ENCODE data around the gene ATP2B2. TPM values are rescaled to one million over a fixed set of nuclear protein-coding genes. Genes with fewer than 3 reads are reported as not detected.

ATP2B2 gene
- total and polyA plus RNA-seq, 7 donors = 0.08 to 6.5 (median 0.77) TPM

DNA sequence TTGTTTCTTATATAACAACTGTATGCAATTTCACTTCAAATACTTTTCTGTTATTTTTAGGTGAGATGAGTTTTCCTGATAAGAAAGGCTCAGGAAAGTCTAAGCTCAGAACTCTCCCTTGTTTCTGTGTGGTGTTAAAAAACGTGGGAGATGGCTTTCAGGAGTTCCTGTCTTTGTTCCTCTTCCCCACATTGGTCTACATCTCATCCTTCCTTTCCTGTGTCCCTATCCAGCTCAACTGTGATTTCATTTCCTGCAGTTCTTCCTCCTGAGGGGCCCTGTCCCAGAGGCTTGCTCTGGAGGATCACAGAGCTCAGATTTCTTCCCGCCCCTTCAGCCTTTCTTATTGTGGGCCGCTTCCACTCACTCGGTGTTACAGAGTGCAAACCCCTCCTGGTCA lies 195.7 kb downstream of the ATP2B2 start:
- H3K4me3 ChIP-seq = no peak overlapping the region
- TF ChIP-seq, protein P1, sequence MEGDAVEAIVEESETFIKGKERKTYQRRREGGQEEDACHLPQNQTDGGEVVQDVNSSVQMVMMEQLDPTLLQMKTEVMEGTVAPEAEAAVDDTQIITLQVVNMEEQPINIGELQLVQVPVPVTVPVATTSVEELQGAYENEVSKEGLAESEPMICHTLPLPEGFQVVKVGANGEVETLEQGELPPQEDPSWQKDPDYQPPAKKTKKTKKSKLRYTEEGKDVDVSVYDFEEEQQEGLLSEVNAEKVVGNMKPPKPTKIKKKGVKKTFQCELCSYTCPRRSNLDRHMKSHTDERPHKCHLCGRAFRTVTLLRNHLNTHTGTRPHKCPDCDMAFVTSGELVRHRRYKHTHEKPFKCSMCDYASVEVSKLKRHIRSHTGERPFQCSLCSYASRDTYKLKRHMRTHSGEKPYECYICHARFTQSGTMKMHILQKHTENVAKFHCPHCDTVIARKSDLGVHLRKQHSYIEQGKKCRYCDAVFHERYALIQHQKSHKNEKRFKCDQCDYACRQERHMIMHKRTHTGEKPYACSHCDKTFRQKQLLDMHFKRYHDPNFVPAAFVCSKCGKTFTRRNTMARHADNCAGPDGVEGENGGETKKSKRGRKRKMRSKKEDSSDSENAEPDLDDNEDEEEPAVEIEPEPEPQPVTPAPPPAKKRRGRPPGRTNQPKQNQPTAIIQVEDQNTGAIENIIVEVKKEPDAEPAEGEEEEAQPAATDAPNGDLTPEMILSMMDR (IDR thresholded peaks at IDR 0.05) = no peak
- 54 to 61% (median 59%) methylated on average over 4 of the region's 4 CpGs for WGBS, 3 donors
- peaks cover 6% of the 10 kb centered on the region for H3K4me1 ChIP-seq
- no peaks in the 10 kb centered on the region for H3K27me3 ChIP-seq (ENCODE audit: insufficient read depth in 3 of 3, low read length in 2 of 3)
- peaks cover 4 to 96% of the 10 kb centered on the region in 2 donors for H3K36me3 ChIP-seq (ENCODE audit: insufficient read depth in 1 of 2, low read depth in 1 of 2)
- H3K9me3 ChIP-seq = no peaks in the 10 kb centered on the region
- ATAC-seq = no peak
- no peak overlapping the region for H3K27ac ChIP-seq
- no peak for DNase-seq
- intact Hi-C loops (cut with DNase I) = no loop called here

DNA sequence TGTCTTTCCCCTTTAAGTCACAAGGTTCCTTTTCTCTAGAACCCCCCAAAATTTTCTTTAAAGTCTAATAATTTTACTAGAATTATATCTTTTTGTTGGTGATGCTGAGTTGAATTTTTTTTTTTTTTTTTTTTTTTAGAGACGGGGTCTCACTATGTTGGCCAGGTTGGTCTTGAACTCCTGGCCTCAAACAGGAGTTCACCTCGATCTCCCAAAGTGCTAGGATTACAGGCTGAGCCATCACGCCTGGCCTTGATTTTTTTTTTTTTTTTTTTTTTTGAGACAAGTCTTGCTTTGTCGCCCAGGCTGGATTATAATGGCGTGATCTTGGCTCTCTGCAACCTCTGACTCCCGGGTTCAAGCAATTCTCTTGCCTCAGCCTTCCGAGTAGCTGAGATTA lies 196.7 kb downstream of the ATP2B2 start:
- TF ChIP-seq, protein P1 (IDR thresholded peaks at IDR 0.05) = no peak
- H3K4me3 ChIP-seq = no peak overlapping the region
- H3K9me3 ChIP-seq = no peaks in the 10 kb centered on the region
- no peak for DNase-seq
- no peak overlapping the region for H3K27ac ChIP-seq
- H3K36me3 ChIP-seq (ENCODE audit: insufficient read depth in 1 of 2, low read depth in 1 of 2) = peaks cover 5 to 96% of the 10 kb centered on the region in 2 donors
- peaks cover 6% of the 10 kb centered on the region for H3K4me1 ChIP-seq
- no peak for ATAC-seq
- intact Hi-C loops (cut with DNase I) = no loop called here
- no peaks in the 10 kb centered on the region for H3K27me3 ChIP-seq (ENCODE audit: insufficient read depth in 3 of 3, low read length in 2 of 3)
- 93 to 94% (median 94%) methylated on average over 7 of the region's 7 CpGs for WGBS, 3 donors

DNA sequence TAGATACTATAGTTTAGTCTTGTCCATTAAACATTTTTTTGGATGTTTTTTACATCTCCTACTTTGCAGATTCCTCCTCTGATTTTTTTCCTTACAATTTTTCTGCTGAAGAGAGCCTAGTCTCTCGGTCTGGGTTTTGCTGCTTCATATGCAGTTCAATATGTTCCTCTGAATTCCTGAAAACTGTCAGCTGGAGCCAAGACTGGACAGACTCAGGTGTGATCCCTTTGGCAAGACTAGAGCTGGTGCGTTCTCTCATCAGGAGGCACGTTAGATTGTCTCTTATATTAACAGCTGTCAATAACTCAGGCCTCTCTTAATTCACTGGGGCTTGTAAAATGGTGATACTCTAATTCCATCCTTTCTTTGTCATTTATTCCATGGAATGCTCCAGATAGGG lies 199.2 kb downstream of the ATP2B2 start:
- Histone ChIP-seq H3K4me1 (peaks cover 6% of the 10 kb centered on the region), H3K4me3 (no peak overlapping the region), H3K27ac (peak overlapping the region; percentile 5), H3K9me3 (no peaks in the 10 kb centered on the region), H3K27me3 (ENCODE audit: insufficient read depth in 3 of 3, low read length in 2 of 3) (no peaks in the 10 kb centered on the region), H3K36me3 (ENCODE audit: insufficient read depth in 1 of 2, low read depth in 1 of 2) (peaks cover 12 to 96% of the 10 kb centered on the region in 2 donors)
- 74 to 94% (median 84%) methylated on average over 3 of the region's 3 CpGs for WGBS, 3 donors
- ATAC-seq (no peak), DNase-seq (no peak)
- TF ChIP-seq, protein P1 (IDR thresholded peaks at IDR 0.05) = no peak
- intact Hi-C loops (cut with DNase I) = no loop called here

DNA sequence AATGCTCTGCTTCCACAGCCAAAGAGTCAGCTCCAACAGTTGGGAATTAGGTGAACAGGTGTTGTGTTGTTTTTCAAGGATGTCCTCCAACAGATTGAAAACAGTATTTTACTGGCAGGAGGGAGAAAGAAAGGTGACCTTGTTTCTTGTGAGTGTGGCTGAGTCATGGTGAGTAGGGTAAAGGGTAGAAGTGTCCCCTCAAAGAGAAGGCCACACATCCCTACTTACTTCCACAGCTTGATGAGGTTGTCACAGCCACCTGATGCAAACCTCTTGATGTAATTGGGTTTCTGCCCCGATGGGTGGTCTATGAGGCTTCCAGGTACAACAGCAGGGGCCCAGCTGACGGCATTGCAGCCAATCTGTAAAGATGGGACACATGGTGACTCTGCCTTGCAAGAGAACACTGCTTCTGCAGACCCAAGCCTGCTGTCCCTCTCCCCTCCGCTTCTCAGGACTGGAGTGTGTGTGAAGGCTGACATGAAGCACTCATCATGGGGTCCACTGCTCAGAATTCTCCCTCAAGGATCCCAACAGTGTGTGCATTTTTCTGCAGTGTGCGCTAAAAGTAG lies 200.0 kb downstream of the ATP2B2 start:
- Histone ChIP-seq H3K27me3 (ENCODE audit: insufficient read depth in 3 of 3, low read length in 2 of 3) (no peaks in the 10 kb centered on the region), H3K4me1 (peaks cover 6% of the 10 kb centered on the region), H3K9me3 (no peaks in the 10 kb centered on the region), H3K36me3 (ENCODE audit: insufficient read depth in 1 of 2, low read depth in 1 of 2) (peaks cover 16 to 96% of the 10 kb centered on the region in 2 donors), H3K4me3 (no peak overlapping the region), H3K27ac (no peak overlapping the region)
- peak in 1 of 4 donors; percentile 49 for ATAC-seq
- no peak for DNase-seq
- intact Hi-C loops (cut with DNase I) = no loop called here
- TF ChIP-seq, protein P1 (IDR thresholded peaks at IDR 0.05) = no peak
- WGBS, 3 donors = 91 to 96% (median 94%) methylated on average over 4 of the region's 4 CpGs

DNA sequence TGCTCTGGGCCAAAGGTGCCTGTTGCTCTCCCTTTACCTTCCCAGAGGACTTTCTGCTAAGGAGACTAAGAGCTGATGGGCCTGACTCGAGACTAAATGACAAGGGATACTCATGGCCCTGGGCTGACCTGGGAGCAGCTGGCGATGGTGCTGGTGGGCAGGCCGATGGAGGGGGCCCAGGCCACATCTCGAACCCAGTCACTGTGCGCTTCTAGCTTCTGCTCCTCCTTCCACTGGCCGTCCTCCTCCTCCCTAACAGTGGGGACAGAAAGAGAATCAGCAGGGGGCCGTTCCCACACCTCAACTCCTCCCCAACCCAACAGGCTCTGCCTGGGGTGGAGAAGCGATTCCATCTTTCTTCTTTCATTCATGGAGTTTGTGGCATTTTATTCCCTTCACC lies 200.5 kb downstream of the ATP2B2 start:
- no peak overlapping the region for H3K4me3 ChIP-seq
- H3K4me1 ChIP-seq = peaks cover 6% of the 10 kb centered on the region
- no peaks in the 10 kb centered on the region for H3K27me3 ChIP-seq (ENCODE audit: insufficient read depth in 3 of 3, low read length in 2 of 3)
- 83 to 90% (median 86%) methylated on average over 8 of the region's 8 CpGs for WGBS, 3 donors
- H3K36me3 ChIP-seq (ENCODE audit: insufficient read depth in 1 of 2, low read depth in 1 of 2) = peaks cover 16 to 96% of the 10 kb centered on the region in 2 donors
- no peaks in the 10 kb centered on the region for H3K9me3 ChIP-seq
- DNase-seq (no peak), ATAC-seq (peak in 1 of 4 donors; percentile 18)
- intact Hi-C loops (cut with DNase I) = no loop called here
- TF ChIP-seq, protein P1 (IDR thresholded peaks at IDR 0.05) = no peak
- H3K27ac ChIP-seq = no peak overlapping the region

All from psoas muscle (tissue), 8 donors.